ENCODE measurements around the gene SMIM38.

The SMIM38 gene

GRCh38 chr11:69169479-69169878, 13.7 kb downstream of the SMIM38 start:
- Histone ChIP-seq H3K27me3 (peaks cover 13% of the 10 kb centered on the region), H3K4me1 (ENCODE audit: control insufficient read depth in 1 of 2, insufficient read depth in 1 of 2, low read depth in 1 of 2, low read length in 1 of 2) (no peaks in the 10 kb centered on the region)
- TF ChIP-seq CTCF (IDR thresholded peaks at IDR 0.05): no peak

DNA sequence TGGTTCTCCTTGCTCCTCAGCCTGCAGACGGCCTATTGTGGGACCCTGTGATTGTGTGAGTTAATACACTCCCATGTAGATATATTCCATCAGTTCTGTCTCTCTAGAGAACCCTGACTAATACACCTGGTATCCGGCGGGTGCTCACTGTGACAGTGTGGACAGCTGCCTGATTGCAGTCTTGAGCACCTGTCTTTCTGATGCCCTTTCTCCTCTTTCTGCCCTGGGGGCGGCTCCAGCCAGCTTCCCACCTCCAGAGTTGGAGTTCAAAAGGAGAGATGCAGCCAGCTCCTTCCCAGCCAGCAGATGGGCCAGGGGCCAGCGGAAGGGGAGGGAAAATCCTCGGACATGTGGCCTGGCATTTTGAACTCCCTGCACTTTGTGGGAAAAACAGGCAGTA, 15.0 kb downstream of the SMIM38 start:
- no peak overlapping the region for H3K4me3 ChIP-seq (ENCODE audit: low read depth in 1 of 2, low read length in 1 of 2)
- H3K27ac ChIP-seq: no peak overlapping the region
- no peak for TF ChIP-seq CTCF (IDR thresholded peaks at IDR 0.05)
- H3K27me3 ChIP-seq: peaks cover 12% of the 10 kb centered on the region
- H3K36me3 ChIP-seq: no peaks in the 10 kb centered on the region
- H3K4me1 ChIP-seq (ENCODE audit: control insufficient read depth in 1 of 2, insufficient read depth in 1 of 2, low read depth in 1 of 2, low read length in 1 of 2): no peaks in the 10 kb centered on the region
- H3K9me3 ChIP-seq: no peaks in the 10 kb centered on the region

More at GRCh38 chr11:69169479-69169878, 13.7 kb downstream of the SMIM38 start:
- Histone ChIP-seq H3K9me3 (no peaks in the 10 kb centered on the region), H3K27ac (no peak overlapping the region), H3K36me3 (no peaks in the 10 kb centered on the region), H3K4me3 (ENCODE audit: low read depth in 1 of 2, low read length in 1 of 2) (no peak overlapping the region)

GRCh38 chr11:69171476-69172240, 15.9 kb downstream of the SMIM38 start:
- no peaks in the 10 kb centered on the region for H3K9me3 ChIP-seq
- TF ChIP-seq CTCF (IDR thresholded peaks at IDR 0.05): no peak
- H3K27ac ChIP-seq: no peak overlapping the region
- H3K4me3 ChIP-seq (ENCODE audit: low read depth in 1 of 2, low read length in 1 of 2): no peak overlapping the region
- no peaks in the 10 kb centered on the region for H3K36me3 ChIP-seq
- no peaks in the 10 kb centered on the region for H3K4me1 ChIP-seq (ENCODE audit: control insufficient read depth in 1 of 2, insufficient read depth in 1 of 2, low read depth in 1 of 2, low read length in 1 of 2)
- H3K27me3 ChIP-seq: peaks cover 3% of the 10 kb centered on the region

GRCh38 chr11:69172674-69173073, 16.9 kb downstream of the SMIM38 start:
- no peaks in the 10 kb centered on the region for H3K9me3 ChIP-seq
- no peaks in the 10 kb centered on the region for H3K4me1 ChIP-seq (ENCODE audit: control insufficient read depth in 1 of 2, insufficient read depth in 1 of 2, low read depth in 1 of 2, low read length in 1 of 2)
- H3K27me3 ChIP-seq: no peaks in the 10 kb centered on the region
- no peak overlapping the region for H3K4me3 ChIP-seq (ENCODE audit: low read depth in 1 of 2, low read length in 1 of 2)
- no peak overlapping the region for H3K27ac ChIP-seq
- H3K36me3 ChIP-seq: no peaks in the 10 kb centered on the region
- TF ChIP-seq CTCF (IDR thresholded peaks at IDR 0.05): no peak

DNA sequence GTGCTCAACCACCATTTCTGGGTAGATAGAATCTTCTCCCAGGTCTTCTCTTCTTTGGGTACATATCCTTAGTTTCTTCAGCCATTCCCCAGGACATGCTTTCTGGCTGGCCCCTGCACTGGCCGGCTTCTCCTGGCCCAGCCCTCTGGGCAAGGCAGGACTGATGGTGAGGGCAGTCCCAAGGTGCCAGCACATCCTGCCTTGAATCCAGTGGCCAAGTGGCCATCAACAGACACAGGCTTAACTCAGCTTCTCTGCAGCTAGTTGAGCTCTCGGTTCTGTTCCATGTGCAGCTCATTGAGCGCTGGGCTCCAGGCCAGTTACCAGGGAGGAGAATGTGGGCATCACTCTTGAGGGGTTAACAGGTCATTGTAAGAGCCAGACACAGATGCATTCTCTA, 17.6 kb downstream of the SMIM38 start:
- no peaks in the 10 kb centered on the region for H3K36me3 ChIP-seq
- no peak for TF ChIP-seq CTCF (IDR thresholded peaks at IDR 0.05)
- no peaks in the 10 kb centered on the region for H3K4me1 ChIP-seq (ENCODE audit: control insufficient read depth in 1 of 2, insufficient read depth in 1 of 2, low read depth in 1 of 2, low read length in 1 of 2)
- H3K4me3 ChIP-seq (ENCODE audit: low read depth in 1 of 2, low read length in 1 of 2): no peak overlapping the region
- no peak overlapping the region for H3K27ac ChIP-seq
- H3K27me3 ChIP-seq: no peaks in the 10 kb centered on the region
- no peaks in the 10 kb centered on the region for H3K9me3 ChIP-seq
